GM12892 (cell line): Measurements from ENCODE around the gene ACSL4.

Experiments
- DNase-seq: peaks from one replicate; pipeline ENCODE4 v3.0.0; 2011; ENCODE audit not compliant: insufficient read length
- FAIRE-seq: peaks from 2 replicates; lab custom pipeline; 2011; peaks lifted over from hg19 to GRCh38; lab: Jason Lieb, UNC
- POLR2A ChIP-seq: IDR thresholded peaks from 2 replicates; pipeline ENCODE4 v1.6.1; 2011; ENCODE audit warnings: low read depth, low read length, control low read depth
- POLR2AphosphoS5 ChIP-seq: IDR thresholded peaks from 2 replicates; pipeline ENCODE4 v1.6.1; 2011; ENCODE audit warnings: low read depth, low read length, control low read depth
- TAF1 ChIP-seq: IDR thresholded peaks from 2 replicates; pipeline ENCODE4 v1.6.1; 2011; ENCODE audit warnings: low read depth, mild to moderate bottlenecking, control low read depth, low read length, borderline replicate concordance

The ACSL4 gene

GRCh38 chrX:109720947-109721346 is 12.1 kb downstream of the ACSL4 start:
- TF ChIP-seq POLR2AphosphoS5, result no peak
- no peak for TF ChIP-seq TAF1
- TF ChIP-seq POLR2A, result no peak
- FAIRE-seq (peak; percentile 5), DNase-seq (no peak)

GRCh38 chrX:109719264-109719663 is 13.8 kb downstream of the ACSL4 start:
- no peak for DNase-seq
- TF ChIP-seq POLR2AphosphoS5, result no peak
- no peak for TF ChIP-seq POLR2A
- no peak for TF ChIP-seq TAF1
- peak; percentile 53 for FAIRE-seq

DNA sequence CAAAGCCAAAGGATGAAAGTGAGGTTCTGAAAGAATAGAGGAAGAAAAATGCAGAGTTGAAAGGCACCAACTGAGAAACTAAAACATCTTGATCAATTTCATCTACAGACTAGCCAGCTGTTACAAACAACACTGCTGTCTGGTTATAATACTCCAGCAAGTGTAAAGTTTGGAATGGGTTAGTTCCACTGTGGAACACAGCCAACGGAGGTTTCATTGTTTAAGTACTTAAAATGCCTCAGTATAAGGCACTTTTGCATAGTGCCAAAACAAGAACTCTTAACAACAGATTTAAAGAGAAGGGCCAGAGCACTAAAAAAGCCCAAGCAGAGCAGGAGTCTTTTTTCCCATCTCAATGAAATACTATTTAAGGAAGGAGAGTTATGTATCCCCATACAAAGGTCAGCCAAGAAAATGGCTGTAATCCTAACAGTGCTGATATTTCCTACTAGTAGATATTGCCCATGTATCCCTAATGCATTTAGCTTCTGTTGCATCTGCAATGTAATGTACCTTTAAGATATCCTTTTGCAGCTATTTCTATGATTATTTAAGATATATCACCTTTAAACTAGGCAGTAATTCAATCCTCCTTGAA is 16.5 kb downstream of the ACSL4 start:
- DNase-seq (no peak), FAIRE-seq (no peak)
- TF ChIP-seq TAF1, result no peak
- TF ChIP-seq POLR2AphosphoS5, result no peak
- no peak for TF ChIP-seq POLR2A

GRCh38 chrX:109714340-109714958 is 18.6 kb downstream of the ACSL4 start:
- no peak for TF ChIP-seq POLR2A
- no peak for TF ChIP-seq TAF1
- TF ChIP-seq POLR2AphosphoS5, result no peak
- no peak for DNase-seq
- FAIRE-seq, result no peak

DNA sequence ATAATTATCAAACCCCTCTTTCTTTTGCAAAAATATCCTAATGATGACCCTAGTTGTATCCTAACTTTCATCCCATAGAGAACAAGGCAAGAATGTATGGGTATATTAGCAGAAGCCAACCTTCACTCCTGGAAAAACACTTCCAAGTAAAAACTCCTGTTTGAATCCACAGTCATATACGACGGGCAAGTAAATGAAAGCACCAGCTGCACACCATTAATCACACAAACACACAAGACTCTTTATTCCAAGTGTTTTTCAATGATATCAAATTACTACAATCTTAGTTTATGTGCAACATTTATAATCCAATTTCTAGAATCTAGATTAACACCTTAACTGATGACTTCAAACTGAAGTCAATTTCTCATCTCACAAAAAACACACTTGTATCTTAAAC is 22.9 kb downstream of the ACSL4 start:
- DNase-seq, result no peak
- no peak for FAIRE-seq
- TF ChIP-seq POLR2A, result no peak
- TF ChIP-seq TAF1, result no peak
- TF ChIP-seq POLR2AphosphoS5, result no peak

DNA sequence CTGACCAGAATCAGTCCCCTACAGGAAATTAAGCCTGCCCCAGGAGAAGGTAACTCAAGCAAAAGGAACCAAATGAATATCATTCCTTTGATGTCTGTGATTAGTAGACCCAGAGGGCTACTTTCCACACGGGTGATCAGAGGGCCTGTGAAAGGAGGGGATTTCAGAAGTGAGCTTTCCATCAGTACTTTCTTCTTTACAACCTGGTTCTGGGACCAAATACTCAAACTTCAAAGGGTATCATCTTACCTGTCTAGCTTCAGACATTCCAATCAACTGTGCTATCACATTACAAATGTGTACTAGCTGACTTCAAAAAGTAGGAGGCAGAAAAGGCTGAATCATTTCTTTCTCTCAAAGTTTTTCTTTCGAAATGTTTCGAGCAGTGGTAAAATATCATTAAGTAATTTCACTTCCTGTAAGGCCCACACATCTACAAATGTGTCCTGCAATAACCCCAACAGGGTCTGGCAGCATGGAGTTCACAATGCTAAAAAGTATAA is 23.9 kb downstream of the ACSL4 start:
- DNase-seq (no peak), FAIRE-seq (peak; percentile 82)
- TF ChIP-seq POLR2AphosphoS5 (no peak), POLR2A (no peak), TAF1 (no peak)

DNA sequence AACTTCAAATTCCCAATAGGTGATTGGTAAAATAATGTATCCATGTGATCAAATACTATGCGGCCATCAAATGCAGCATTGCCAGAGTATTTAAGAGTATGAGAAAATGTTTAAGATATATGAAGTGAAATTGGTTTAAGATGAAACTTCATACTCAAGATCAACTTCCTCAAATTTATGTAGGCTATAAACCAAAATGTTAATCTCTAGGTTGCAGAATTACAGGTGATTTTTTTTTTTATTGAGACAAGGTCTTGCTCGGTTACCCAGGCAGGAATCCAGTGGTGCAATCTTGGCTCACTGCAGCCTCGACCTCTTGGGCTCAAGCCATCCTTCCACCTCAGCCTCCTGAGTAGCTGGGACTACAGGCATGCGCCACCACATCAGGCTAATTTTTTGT is 25.3 kb downstream of the ACSL4 start:
- FAIRE-seq (no peak), DNase-seq (no peak)
- TF ChIP-seq POLR2AphosphoS5 (no peak), TAF1 (no peak), POLR2A (no peak)

- DNase-seq (no peak), FAIRE-seq (no peak)
- TF ChIP-seq TAF1, result no peak
- TF ChIP-seq POLR2A, result no peak
- TF ChIP-seq POLR2AphosphoS5, result no peak
These were observed 25.7 kb downstream of the ACSL4 start for GRCh38 chrX:109707319-109707718.

DNA sequence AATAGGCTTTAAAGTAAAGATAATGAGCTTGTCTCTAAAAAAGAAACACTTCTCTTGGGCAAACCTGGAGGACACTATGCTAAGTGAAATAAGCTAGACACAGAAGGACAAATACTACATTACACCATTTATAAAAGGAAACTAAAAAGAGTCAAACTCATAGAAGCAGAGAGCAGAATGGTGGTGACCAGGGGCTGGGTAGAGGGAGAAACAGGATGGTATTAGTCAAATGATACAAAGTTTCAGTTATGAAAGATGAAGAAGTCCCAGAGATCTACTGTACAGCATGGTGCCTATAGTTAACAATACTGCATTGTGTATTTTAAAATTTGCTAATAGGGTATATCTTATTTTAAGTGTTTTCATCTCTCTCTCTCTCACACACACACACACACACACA is 28.5 kb downstream of the ACSL4 start:
- TF ChIP-seq POLR2A, result no peak
- TF ChIP-seq TAF1, result no peak
- TF ChIP-seq POLR2AphosphoS5, result no peak
- peak; percentile 77 for FAIRE-seq

GRCh38 chrX:109697855-109698254 is 35.2 kb downstream of the ACSL4 start:
- TF ChIP-seq TAF1 (no peak), POLR2AphosphoS5 (no peak), POLR2A (no peak)
- FAIRE-seq (no peak), DNase-seq (no peak)

More for the DNA sequence above, 28.5 kb downstream of the ACSL4 start:
- no peak for DNase-seq

DNA sequence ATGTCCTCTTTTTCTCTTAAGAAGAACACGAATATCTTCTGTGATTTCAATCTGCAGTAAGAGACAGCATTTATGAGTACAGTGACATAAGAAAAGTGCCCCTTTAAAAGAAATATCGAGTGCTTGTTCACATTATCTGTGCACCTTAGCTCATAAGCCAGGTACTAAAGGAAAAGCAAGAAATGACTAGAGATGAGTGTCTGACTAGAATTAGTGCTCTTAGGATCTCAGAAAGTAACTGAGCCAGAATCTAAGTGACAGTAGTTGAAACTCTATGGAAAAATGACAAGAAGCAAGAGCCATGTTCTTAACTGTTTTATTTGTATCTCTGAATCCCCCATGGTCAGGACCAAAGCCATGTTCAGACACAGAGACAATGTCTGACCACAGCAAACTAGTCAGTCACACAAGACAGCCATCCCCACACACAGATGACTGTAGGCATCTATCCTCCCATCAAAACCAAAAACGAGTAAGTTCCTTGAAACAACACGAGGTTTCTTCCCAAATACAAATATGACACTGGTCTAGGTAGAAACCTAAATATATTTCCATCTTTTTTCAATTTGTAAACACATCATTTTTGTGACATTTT is 36.8 kb downstream of the ACSL4 start:
- FAIRE-seq, result no peak
- no peak for DNase-seq
- TF ChIP-seq POLR2AphosphoS5 (no peak), TAF1 (no peak), POLR2A (no peak)
